Testis (tissue), 2 donors: Measurements from ENCODE around the gene UGT2A2.

ENCODE experiments used
- POLR2A ChIP-seq: fragments of 450-650 bp; IDR thresholded peaks from one replicate; pipeline ENCODE4 v1.6.1; 2017; ENCODE audit warnings: antibody characterized with exemption, mild to moderate bottlenecking, moderate library complexity
- TF ChIP-seq, protein P1 (sequence below), 3 experiments: fragments of 450-650 bp in 2 of 3; fragments of 200-600 bp in 1 of 3; sonication (generic) in 1 of 3; IDR thresholded peaks; one replicate each; pipeline ENCODE4 v1.5.1; 2016 to 2019; ENCODE audit warnings: antibody characterized with exemption in 3 of 3, mild to moderate bottlenecking in 2 of 3, moderate library complexity in 1 of 3

DNA sequence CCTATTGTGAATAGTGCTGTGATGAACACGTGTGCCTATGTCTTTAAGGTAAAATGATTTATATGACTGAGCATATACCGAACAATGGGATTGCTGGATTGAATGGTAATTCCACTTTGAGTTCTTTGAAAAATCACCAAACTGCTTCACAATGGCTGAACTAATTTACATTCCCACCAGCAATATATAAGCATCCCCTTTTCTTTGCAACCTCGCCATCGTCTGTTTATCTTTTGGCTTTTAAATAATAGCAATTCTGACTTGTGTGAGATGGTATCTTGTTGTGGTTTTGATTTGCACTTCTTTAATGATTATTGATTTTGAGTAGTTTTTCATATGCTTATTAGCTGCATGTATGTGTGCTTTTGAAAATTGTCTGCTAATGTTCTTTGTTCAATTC, 45.4 kb upstream of the UGT2A2 start:
- TF ChIP-seq, protein P1, sequence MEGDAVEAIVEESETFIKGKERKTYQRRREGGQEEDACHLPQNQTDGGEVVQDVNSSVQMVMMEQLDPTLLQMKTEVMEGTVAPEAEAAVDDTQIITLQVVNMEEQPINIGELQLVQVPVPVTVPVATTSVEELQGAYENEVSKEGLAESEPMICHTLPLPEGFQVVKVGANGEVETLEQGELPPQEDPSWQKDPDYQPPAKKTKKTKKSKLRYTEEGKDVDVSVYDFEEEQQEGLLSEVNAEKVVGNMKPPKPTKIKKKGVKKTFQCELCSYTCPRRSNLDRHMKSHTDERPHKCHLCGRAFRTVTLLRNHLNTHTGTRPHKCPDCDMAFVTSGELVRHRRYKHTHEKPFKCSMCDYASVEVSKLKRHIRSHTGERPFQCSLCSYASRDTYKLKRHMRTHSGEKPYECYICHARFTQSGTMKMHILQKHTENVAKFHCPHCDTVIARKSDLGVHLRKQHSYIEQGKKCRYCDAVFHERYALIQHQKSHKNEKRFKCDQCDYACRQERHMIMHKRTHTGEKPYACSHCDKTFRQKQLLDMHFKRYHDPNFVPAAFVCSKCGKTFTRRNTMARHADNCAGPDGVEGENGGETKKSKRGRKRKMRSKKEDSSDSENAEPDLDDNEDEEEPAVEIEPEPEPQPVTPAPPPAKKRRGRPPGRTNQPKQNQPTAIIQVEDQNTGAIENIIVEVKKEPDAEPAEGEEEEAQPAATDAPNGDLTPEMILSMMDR (IDR thresholded peaks at IDR 0.05) = no peak
- TF ChIP-seq POLR2A = no peak
